Kidney epithelial cell (primary cell): ENCODE data around the gene TSPAN11. TPM values are rescaled to one million over a fixed set of nuclear protein-coding genes. Genes with fewer than 3 reads are reported as not detected.

Experiments used
- DNase-seq: peaks from one replicate; pipeline ENCODE4 v3.0.0-alpha.2; 2010; ENCODE audit warnings: low read depth
- H3K27me3 ChIP-seq: 2 replicates; pipeline ENCODE4 v1.6.0; 2011; ENCODE audit warnings: low read length; ENCODE audit not compliant: control insufficient read depth, insufficient read depth
- H3K36me3 ChIP-seq: 2 replicates; pipeline ENCODE4 v1.5.1; 2011; ENCODE audit warnings: low read length; ENCODE audit not compliant: control insufficient read depth, insufficient read depth
- H3K4me3 ChIP-seq: 2 replicates; pipeline ENCODE4 v1.5.1; 2011; ENCODE audit warnings: low read depth, mild to moderate bottlenecking, control low read depth, low read length
- total RNA-seq: library from RNA; depleted of rRNA; stranded (reverse); fragments of >200 nt; gene quantifications from 2 replicates; pipeline ENCODE4 v1.2.3, GENCODE V29; 2015
- TF ChIP-seq, protein P1 (sequence below): IDR thresholded peaks from 2 replicates; pipeline ENCODE4 v1.5.1; 2011; ENCODE audit warnings: mild to moderate bottlenecking, moderate library complexity, low read length, control low read depth, inconsistent platforms; ENCODE audit not compliant: insufficient read depth, poor library complexity, severe bottlenecking

The TSPAN11 gene
- total RNA-seq, 1 donor from 2014 or later = 5.2 TPM

DNA sequence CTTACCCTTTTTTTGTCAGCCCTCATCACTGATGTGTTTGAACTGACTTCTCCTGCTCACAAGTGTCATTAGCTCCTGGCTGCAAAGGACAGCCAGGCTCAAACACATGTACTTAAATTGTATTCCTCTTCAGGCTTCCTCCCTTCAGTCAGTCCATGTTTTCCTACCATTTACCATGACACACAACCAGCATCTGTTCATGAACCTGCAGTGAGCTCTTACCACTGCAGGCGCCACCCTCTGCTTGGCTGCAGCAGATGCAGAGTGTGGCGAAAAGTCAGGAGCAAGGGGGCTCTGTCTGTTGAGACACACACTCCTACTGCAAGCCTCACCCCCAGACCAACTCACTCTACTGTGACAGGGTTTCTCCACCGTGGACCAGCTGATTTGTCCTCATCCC is 70.2 kb downstream of the TSPAN11 start:
- TF ChIP-seq, protein P1, sequence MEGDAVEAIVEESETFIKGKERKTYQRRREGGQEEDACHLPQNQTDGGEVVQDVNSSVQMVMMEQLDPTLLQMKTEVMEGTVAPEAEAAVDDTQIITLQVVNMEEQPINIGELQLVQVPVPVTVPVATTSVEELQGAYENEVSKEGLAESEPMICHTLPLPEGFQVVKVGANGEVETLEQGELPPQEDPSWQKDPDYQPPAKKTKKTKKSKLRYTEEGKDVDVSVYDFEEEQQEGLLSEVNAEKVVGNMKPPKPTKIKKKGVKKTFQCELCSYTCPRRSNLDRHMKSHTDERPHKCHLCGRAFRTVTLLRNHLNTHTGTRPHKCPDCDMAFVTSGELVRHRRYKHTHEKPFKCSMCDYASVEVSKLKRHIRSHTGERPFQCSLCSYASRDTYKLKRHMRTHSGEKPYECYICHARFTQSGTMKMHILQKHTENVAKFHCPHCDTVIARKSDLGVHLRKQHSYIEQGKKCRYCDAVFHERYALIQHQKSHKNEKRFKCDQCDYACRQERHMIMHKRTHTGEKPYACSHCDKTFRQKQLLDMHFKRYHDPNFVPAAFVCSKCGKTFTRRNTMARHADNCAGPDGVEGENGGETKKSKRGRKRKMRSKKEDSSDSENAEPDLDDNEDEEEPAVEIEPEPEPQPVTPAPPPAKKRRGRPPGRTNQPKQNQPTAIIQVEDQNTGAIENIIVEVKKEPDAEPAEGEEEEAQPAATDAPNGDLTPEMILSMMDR = no peak
- no peak for DNase-seq
- no peak overlapping the region for H3K4me3 ChIP-seq
- no peaks in the 10 kb centered on the region for H3K36me3 ChIP-seq
- H3K27me3 ChIP-seq = no peaks in the 10 kb centered on the region

DNA sequence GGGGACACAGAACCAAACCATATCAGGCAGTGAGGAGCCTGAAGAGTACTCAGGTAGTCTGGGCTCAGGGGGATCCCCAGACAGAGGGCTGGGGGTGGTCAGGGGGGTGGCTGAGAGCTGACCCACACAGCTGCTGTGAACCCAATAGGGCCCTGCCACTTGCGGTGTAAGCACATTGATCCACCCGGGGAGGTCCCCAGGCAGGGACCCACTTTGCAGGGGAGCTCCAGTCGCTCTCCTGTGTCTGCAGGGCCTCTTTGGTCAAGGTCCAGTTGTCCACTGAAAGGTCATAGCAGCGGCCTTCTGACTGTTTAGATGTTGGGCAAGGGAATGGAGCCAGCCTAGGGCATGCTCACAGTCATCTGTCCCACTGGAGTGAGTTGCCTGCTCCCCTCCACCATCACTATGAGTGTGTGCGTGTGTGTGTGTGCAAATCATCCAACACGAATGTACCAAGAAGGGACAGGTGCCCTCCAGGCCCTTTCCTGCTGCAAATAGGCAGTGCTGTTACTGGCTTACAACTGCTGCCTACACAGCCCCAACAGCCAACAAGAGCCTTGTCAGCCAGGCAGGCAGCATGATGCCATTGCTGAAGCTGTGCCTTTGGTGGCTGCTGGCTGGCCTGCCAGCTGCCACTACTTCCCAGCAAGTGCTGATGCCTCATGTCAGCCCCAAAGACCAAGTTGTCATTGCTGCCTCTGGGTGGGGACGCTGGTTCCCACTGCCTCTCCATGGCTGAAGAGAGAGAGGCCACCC is 71.3 kb downstream of the TSPAN11 start:
- DNase-seq = no peak
- H3K4me3 ChIP-seq = no peak overlapping the region
- no peaks in the 10 kb centered on the region for H3K27me3 ChIP-seq
- H3K36me3 ChIP-seq = no peaks in the 10 kb centered on the region
- TF ChIP-seq, protein P1 = no peak

DNA sequence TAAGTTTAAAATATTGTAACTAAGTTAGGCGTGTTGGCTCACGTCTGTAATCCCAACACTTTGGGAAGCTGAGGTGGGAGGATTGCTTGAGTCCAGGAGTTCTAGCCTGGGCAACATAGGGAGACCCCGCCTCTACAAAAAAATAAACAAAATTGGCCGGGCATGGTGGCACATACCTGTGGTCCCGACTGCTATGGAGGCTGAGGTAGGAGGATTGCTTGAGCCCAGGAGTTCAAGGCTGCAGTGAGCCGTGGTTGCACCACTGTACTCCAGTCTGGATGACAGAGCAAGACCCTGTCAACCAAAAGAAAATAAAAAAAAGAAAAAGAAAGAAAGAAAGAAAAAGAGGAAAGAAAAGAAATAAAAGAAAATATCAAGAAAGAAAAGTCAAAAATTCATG is 72.5 kb downstream of the TSPAN11 start:
- H3K36me3 ChIP-seq = no peaks in the 10 kb centered on the region
- no peak for DNase-seq
- H3K27me3 ChIP-seq = no peaks in the 10 kb centered on the region
- TF ChIP-seq, protein P1 = no peak
- no peak overlapping the region for H3K4me3 ChIP-seq

DNA sequence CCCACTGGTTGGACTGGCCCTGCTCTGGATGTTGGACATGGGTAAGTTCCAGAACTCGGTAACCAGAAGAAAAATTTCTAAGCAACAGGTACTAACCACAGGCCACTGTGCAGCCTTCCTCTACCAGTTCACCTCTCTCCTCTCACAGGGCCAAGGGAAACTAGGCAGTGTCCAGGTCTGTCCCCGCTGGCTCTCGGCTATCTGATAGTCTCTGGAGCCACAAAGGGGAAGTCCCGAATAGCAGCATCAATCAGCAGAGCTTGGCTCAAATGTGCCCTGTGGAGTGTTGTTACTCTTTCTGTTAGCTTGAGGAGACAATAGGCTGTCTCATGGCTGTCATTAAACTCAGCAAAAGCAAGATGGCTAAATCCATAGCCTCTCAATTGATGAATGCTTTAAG is 73.2 kb downstream of the TSPAN11 start:
- Histone ChIP-seq H3K4me3 (no peak overlapping the region), H3K27me3 (no peaks in the 10 kb centered on the region), H3K36me3 (no peaks in the 10 kb centered on the region)
- DNase-seq = no peak
- TF ChIP-seq, protein P1 = no peak

DNA sequence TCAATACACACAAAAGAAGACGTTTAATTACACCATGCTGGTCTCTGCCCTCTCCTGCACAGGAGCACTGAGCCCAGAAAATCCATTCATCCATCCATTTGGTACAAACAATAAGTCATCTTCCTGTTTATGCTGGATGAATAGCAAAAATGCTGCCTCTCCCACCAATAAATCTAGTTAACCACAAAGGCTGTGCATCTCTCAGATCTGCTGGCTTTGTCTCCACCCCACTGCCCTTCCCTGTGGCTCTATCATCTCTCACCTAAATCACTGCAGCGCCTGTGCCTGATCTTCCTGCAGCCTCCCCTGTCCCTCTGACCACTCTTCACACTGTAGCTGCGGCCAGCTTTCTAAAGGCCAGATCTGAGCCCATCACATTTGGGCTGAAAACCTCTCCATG is 74.2 kb downstream of the TSPAN11 start:
- Histone ChIP-seq H3K4me3 (no peak overlapping the region), H3K36me3 (no peaks in the 10 kb centered on the region), H3K27me3 (no peaks in the 10 kb centered on the region)
- TF ChIP-seq, protein P1 = no peak
- DNase-seq = no peak
